ENCODE measurements around the gene PIWIL4.
"Not testable (repeated sequence)": the region's sequence is repeated elsewhere in the genome, so short reads cannot be mapped to it uniquely, and the experiment has no call there.

PIWIL4 gene

GRCh38 chr11:94546886-94547285, 20.3 kb upstream of the PIWIL4 start:
- DNase-seq (ENCODE audit: low spot score): no peak
- TF ChIP-seq CTCF (IDR thresholded peaks at IDR 0.05): no peak
- no peak overlapping the region for H3K27ac ChIP-seq
- H3K4me3 ChIP-seq: peak overlapping the region; percentile 92

- no peak for TF ChIP-seq CTCF (IDR thresholded peaks at IDR 0.05)
- no peak overlapping the region for H3K27ac ChIP-seq
- DNase-seq (ENCODE audit: low spot score): no peak
- H3K4me3 ChIP-seq: peak overlapping the region; percentile 5
Observed at GRCh38 chr11:94549146-94549545, 18.0 kb upstream of the PIWIL4 start.

- no peak overlapping the region for H3K27ac ChIP-seq
- H3K4me3 ChIP-seq: no peak overlapping the region
- no peak for TF ChIP-seq CTCF (IDR thresholded peaks at IDR 0.05)
- DNase-seq (ENCODE audit: low spot score): no peak
Observed at GRCh38 chr11:94550513-94550912, 16.7 kb upstream of the PIWIL4 start.

GRCh38 chr11:94553938-94554337, 13.2 kb upstream of the PIWIL4 start:
- no peak for DNase-seq (ENCODE audit: low spot score)
- H3K4me3 ChIP-seq: no peak overlapping the region
- TF ChIP-seq CTCF (IDR thresholded peaks at IDR 0.05): no peak
- no peak overlapping the region for H3K27ac ChIP-seq

GRCh38 chr11:94555752-94556329, 11.3 kb upstream of the PIWIL4 start:
- H3K27ac ChIP-seq; DNase-seq (ENCODE audit: low spot score); H3K4me3 ChIP-seq: not testable (repeated sequence)

GRCh38 chr11:94557421-94557820, 9.7 kb upstream of the PIWIL4 start:
- TF ChIP-seq CTCF (IDR thresholded peaks at IDR 0.05): no peak
- DNase-seq (ENCODE audit: low spot score): no peak
- Histone ChIP-seq H3K4me3 (no peak overlapping the region), H3K27ac (no peak overlapping the region)

- no peak overlapping the region for H3K4me3 ChIP-seq
- no peak for DNase-seq (ENCODE audit: low spot score)
- no peak overlapping the region for H3K27ac ChIP-seq
- TF ChIP-seq CTCF (IDR thresholded peaks at IDR 0.05): no peak
Observed at GRCh38 chr11:94557992-94558391, 9.2 kb upstream of the PIWIL4 start.

GRCh38 chr11:94558468-94558867, 8.7 kb upstream of the PIWIL4 start:
- DNase-seq (ENCODE audit: low spot score): no peak
- no peak overlapping the region for H3K4me3 ChIP-seq
- no peak overlapping the region for H3K27ac ChIP-seq
- TF ChIP-seq CTCF (IDR thresholded peaks at IDR 0.05): no peak
